B cell (primary cell): Measurements from ENCODE around the gene HOXB8. TPM values are rescaled to one million over a fixed set of nuclear protein-coding genes. Genes with fewer than 3 reads are reported as not detected.

ENCODE experiments used
- ATAC-seq: fragments of 200-7000 bp; cut with Tn5 transposase; one replicate; pipeline ENCODE4 v1.10.0; 2021; ENCODE audit warnings: low read depth, mild to moderate bottlenecking, moderate number of reproducible peaks, moderate library complexity
- CTCF ChIA-PET: fragments of 350-600 bp; sonication (Branson Sonifier 250); formaldehyde crosslinking; loops from one replicate; lab custom pipeline; 2021; ENCODE audit warnings: antibody characterized with exemption, inconsistent platforms; lab: Charles Lee
- POLR2A ChIA-PET: fragments of 350-600 bp; sonication (Branson Sonifier 250); formaldehyde crosslinking; loops from one replicate; lab custom pipeline; 2021; ENCODE audit warnings: antibody characterized with exemption; lab: Charles Lee
- DNase-seq: peaks from one replicate; pipeline ENCODE4 v3.0.0; 2013
- H2AFZ ChIP-seq: 2 replicates; pipeline ENCODE4 v1.6.1; 2012; ENCODE audit warnings: mild to moderate bottlenecking, low read depth, low read length; ENCODE audit not compliant: insufficient read depth, poor library complexity, severe bottlenecking
- H3K27ac ChIP-seq, 2 donors: 1 replicate in 1 of 2; 2 replicates in 1 of 2; pipeline ENCODE4 v1.5.1; 2012 to 2013; ENCODE audit warnings: low read length in 2 of 2, mild to moderate bottlenecking in 2 of 2, moderate library complexity in 1 of 2
- H3K27me3 ChIP-seq, 4 experiments: fragments of 200-600 bp in 1 of 4; sonication (generic) in 1 of 4; replicated peaks in 1 of 4; 1 replicate in 2 of 4; 2 replicates in 2 of 4; pipeline versions ENCODE4 v1.6.1 to v1.7.0; 2013 to 2016; ENCODE audit warnings: low read length in 3 of 4, mild to moderate bottlenecking in 2 of 4, mixed read lengths in 1 of 4, moderate library complexity in 1 of 4; ENCODE audit not compliant: insufficient read depth in 4 of 4, control insufficient read depth in 3 of 4; ENCODE audit errors: control extremely low read depth in 1 of 4
- H3K36me3 ChIP-seq, 2 experiments: replicated peaks in 1 of 2; 1 replicate in 1 of 2; 2 replicates in 1 of 2; pipeline versions ENCODE4 v1.6.1 to v1.7.1; 2013; ENCODE audit warnings: low read length in 1 of 2; ENCODE audit not compliant: insufficient read depth in 2 of 2, control insufficient read depth in 1 of 2; ENCODE audit errors: control extremely low read depth in 1 of 2, extremely low read depth in 1 of 2
- H3K4me1 ChIP-seq, 2 donors: fragments of 200-600 bp in 1 of 2; sonication (generic) in 1 of 2; 1 replicate in 1 of 2; 2 replicates in 1 of 2; pipeline versions ENCODE4 v1.5.1 to v1.6.1; 2013 to 2017; ENCODE audit warnings: low read length in 2 of 2; ENCODE audit not compliant: control insufficient read depth in 2 of 2, insufficient read depth in 2 of 2
- H3K4me2 ChIP-seq: replicated peaks from 2 replicates; pipeline ENCODE3; 2012; ENCODE audit warnings: mild to moderate bottlenecking, low read depth, low read length; ENCODE audit not compliant: poor library complexity, severe bottlenecking
- H3K4me3 ChIP-seq, 5 experiments: fragments of 200-600 bp in 1 of 5; sonication (generic) in 1 of 5; 1 replicate in 3 of 5; 2 replicates in 2 of 5; pipeline versions ENCODE4 v1.5.1 to v1.7.0; 2011 to 2016; ENCODE audit warnings: low read length in 4 of 5, mild to moderate bottlenecking in 4 of 5, low read depth in 2 of 5, control low read depth in 1 of 5, moderate library complexity in 1 of 5; ENCODE audit not compliant: insufficient read depth in 1 of 5; ENCODE audit errors: control extremely low read depth in 1 of 5, extremely low read depth in 1 of 5
- H3K79me2 ChIP-seq: fragments of 200-600 bp; sonication (generic); one replicate; pipeline ENCODE4 v1.6.0; 2016; ENCODE audit warnings: low read length; ENCODE audit not compliant: control insufficient read depth, insufficient read depth
- H3K9ac ChIP-seq: fragments of 200-600 bp; sonication (generic); 2 replicates; pipeline ENCODE4 v1.6.1; 2017; ENCODE audit warnings: mild to moderate bottlenecking, low read length, moderate library complexity
- H3K9me3 ChIP-seq, 3 donors: one replicate each; pipeline versions ENCODE4 v1.6.1 to v1.7.1; 2013; ENCODE audit warnings: low read length in 2 of 3; ENCODE audit not compliant: control insufficient read depth in 2 of 3, insufficient read depth in 1 of 3; ENCODE audit errors: control extremely low read depth in 1 of 3
- H4K20me1 ChIP-seq: 2 replicates; pipeline ENCODE4 v1.6.0; 2012; ENCODE audit warnings: mild to moderate bottlenecking, low read length; ENCODE audit not compliant: insufficient read depth, control insufficient read depth, poor library complexity, severe bottlenecking
- H3K27ac Mint-ChIP-seq: one replicate; pipeline ENCODE4 v1.8.0; 2021; ENCODE audit warnings: mixed read lengths
- H3K27me3 Mint-ChIP-seq: one replicate; pipeline ENCODE4 v1.8.0; 2021; ENCODE audit warnings: mixed read lengths
- H3K4me1 Mint-ChIP-seq: one replicate; pipeline ENCODE4 v1.8.0; 2021; ENCODE audit warnings: mixed read lengths
- H3K4me3 Mint-ChIP-seq: one replicate; pipeline ENCODE4 v1.8.0; 2021; ENCODE audit warnings: mixed read lengths
- H3K9me3 Mint-ChIP-seq: one replicate; pipeline ENCODE4 v1.8.0; 2022; ENCODE audit warnings: mixed read lengths; ENCODE audit not compliant: insufficient read depth
- CTCF ChIP-seq: fragments of 200-600 bp; IDR thresholded peaks from one replicate; pipeline ENCODE4 v1.8.0; 2022; ENCODE audit warnings: antibody characterized with exemption, mild to moderate bottlenecking
- EZH2 ChIP-seq: IDR thresholded peaks from 2 replicates; pipeline ENCODE4 v1.6.1; 2012; ENCODE audit warnings: borderline replicate concordance, low read depth, mild to moderate bottlenecking, moderate library complexity, low read length; ENCODE audit not compliant: insufficient read depth, poor library complexity, severe bottlenecking
- WGBS: methylation state at CpG from one replicate; pipeline ENCODE4 v1.1.5; 2013; ENCODE audit warnings: missing lambda C conversion rate; ENCODE audit not compliant: insufficient coverage; 5-methylcytosine and 5-hydroxymethylcytosine counted together
- intact Hi-C: fragments of 100-400 bp; cut with micrococcal nuclease; formaldehyde crosslinking; loops from one replicate; pipeline ENCODE4 v1.10.0; 2022
- polyA plus RNA-seq: library from polyadenylated mRNA; depleted of rRNA; stranded (reverse); fragments of >200 nt; gene quantifications from 2 replicates; pipeline ENCODE4 v1.2.3, GENCODE V29; 2012
- total RNA-seq, 2 donors: library from RNA; stranded (reverse); fragments of 120-200 nt in 1 of 2; gene quantifications; 1 replicate in 1 of 2; 2 replicates in 1 of 2; pipeline versions ENCODE4 v1.2.3 to v1.2.4, GENCODE V29; 2013 to 2022

The HOXB8 gene
- total and polyA plus RNA-seq, 2 donors (not counting 1 experiment from before 2014, with no cell fraction given) = not detected

- ChIA-PET CTCF (interaction anchor here (0.5 to 2.2 kb wide), 7 partner anchors 9 to 274 kb away, joined by 3 to 6 read pairs (median 4); partner anchors contain the start of gene HOXB8), POLR2A (no interaction called here)
- H3K4me1 Mint-ChIP-seq = peaks cover 13% of the 10 kb centered on the region
- intact Hi-C loops = no loop called here
- Histone ChIP-seq H3K4me2 (no peak overlapping the region), H3K79me2 (no peaks in the 10 kb centered on the region), H3K36me3 (no peaks in the 10 kb centered on the region), H3K4me3 (no peak overlapping the region), H2AFZ (no peak overlapping the region), H3K27me3 (peaks cover 0 to 98% (median 77%) of the 10 kb centered on the region in 4 experiments), H3K9me3 (peaks cover 0 to 15% (median 0%) of the 10 kb centered on the region in 3 donors), H3K27ac (no peak overlapping the region), H3K4me1 (peaks cover 22 to 37% of the 10 kb centered on the region in 2 donors), H3K9ac (no peak overlapping the region), H4K20me1 (no peaks in the 10 kb centered on the region)
- 90% methylated on average over 3 of the region's 7 CpGs for WGBS
- no peak overlapping the region for H3K27ac Mint-ChIP-seq
- H3K9me3 Mint-ChIP-seq = no peaks in the 10 kb centered on the region
- DNase-seq (no peak), ATAC-seq (no peak)
- no peak overlapping the region for H3K4me3 Mint-ChIP-seq
- no peak for TF ChIP-seq EZH2
- TF ChIP-seq CTCF = no peak
- H3K27me3 Mint-ChIP-seq = peaks cover 90% of the 10 kb centered on the region
Observed at GRCh38 chr17:48631693-48632578, 16.8 kb upstream of the HOXB8 start.
